Endothelial cell (in vitro differentiated cells): ENCODE measurements around the gene FXN. TPM values are rescaled to one million over a fixed set of nuclear protein-coding genes. Genes with fewer than 3 reads are reported as not detected.

Experiments
- DNase-seq: peaks from one replicate; pipeline ENCODE4 v3.0.0; 2021; ENCODE audit warnings: low spot score
- H3K27ac Mint-ChIP-seq: one replicate; pipeline ENCODE4 v1.8.0; 2021; ENCODE audit warnings: mixed read lengths, inconsistent platforms; ENCODE audit not compliant: unreplicated experiment
- H3K27me3 Mint-ChIP-seq: one replicate; pipeline ENCODE4 v1.8.0; 2021; ENCODE audit warnings: mild to moderate bottlenecking, moderate library complexity, mixed read lengths, inconsistent platforms; ENCODE audit not compliant: unreplicated experiment
- H3K36me3 Mint-ChIP-seq: one replicate; pipeline ENCODE4 v1.8.0; 2021; ENCODE audit warnings: mild to moderate bottlenecking, low read depth, mixed read lengths, inconsistent platforms; ENCODE audit not compliant: unreplicated experiment
- H3K4me1 Mint-ChIP-seq: one replicate; pipeline ENCODE4 v1.8.0; 2021; ENCODE audit warnings: mild to moderate bottlenecking, mixed read lengths, inconsistent platforms; ENCODE audit not compliant: unreplicated experiment
- H3K4me3 Mint-ChIP-seq: one replicate; pipeline ENCODE4 v1.8.0; 2021; ENCODE audit warnings: mild to moderate bottlenecking, mixed read lengths, inconsistent platforms; ENCODE audit not compliant: unreplicated experiment
- H3K9me3 Mint-ChIP-seq: one replicate; pipeline ENCODE4 v1.8.0; 2021; ENCODE audit warnings: mixed read lengths, inconsistent platforms; ENCODE audit not compliant: unreplicated experiment
- total RNA-seq: library from RNA; stranded (reverse); fragmentation: NEBNext Ultra II Directional; extraction: Animal tissue kit (Norgen Biotek cat#: 25700); gene quantifications from one replicate; pipeline ENCODE4 v1.2.1, GENCODE V29; 2021; ENCODE audit not compliant: unreplicated experiment
- TF ChIP-seq, protein P1 (sequence below): fragments of 200-600 bp; sonication (generic); IDR thresholded peaks from one replicate; pipeline ENCODE4 v1.5.0; 2021; ENCODE audit warnings: antibody characterized with exemption; ENCODE audit not compliant: unreplicated experiment

The FXN gene
- total RNA-seq, 1 donor from 2014 or later = 14.4 TPM

- TF ChIP-seq, protein P1, sequence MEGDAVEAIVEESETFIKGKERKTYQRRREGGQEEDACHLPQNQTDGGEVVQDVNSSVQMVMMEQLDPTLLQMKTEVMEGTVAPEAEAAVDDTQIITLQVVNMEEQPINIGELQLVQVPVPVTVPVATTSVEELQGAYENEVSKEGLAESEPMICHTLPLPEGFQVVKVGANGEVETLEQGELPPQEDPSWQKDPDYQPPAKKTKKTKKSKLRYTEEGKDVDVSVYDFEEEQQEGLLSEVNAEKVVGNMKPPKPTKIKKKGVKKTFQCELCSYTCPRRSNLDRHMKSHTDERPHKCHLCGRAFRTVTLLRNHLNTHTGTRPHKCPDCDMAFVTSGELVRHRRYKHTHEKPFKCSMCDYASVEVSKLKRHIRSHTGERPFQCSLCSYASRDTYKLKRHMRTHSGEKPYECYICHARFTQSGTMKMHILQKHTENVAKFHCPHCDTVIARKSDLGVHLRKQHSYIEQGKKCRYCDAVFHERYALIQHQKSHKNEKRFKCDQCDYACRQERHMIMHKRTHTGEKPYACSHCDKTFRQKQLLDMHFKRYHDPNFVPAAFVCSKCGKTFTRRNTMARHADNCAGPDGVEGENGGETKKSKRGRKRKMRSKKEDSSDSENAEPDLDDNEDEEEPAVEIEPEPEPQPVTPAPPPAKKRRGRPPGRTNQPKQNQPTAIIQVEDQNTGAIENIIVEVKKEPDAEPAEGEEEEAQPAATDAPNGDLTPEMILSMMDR = no peak
- peaks cover 3% of the 10 kb centered on the region for H3K27me3 Mint-ChIP-seq
- H3K27ac Mint-ChIP-seq = no peak within 1 kb of the TSS
- DNase-seq = no peak
- no peaks in the 10 kb centered on the region for H3K36me3 Mint-ChIP-seq
- no peak within 1 kb of the TSS for H3K4me3 Mint-ChIP-seq
- peaks cover 8% of the 10 kb centered on the region for H3K4me1 Mint-ChIP-seq
- H3K9me3 Mint-ChIP-seq = no peaks in the 10 kb centered on the region
Measured at GRCh38 chr9:69014013-69014412, 21.5 kb upstream of the FXN start, which contains the start of gene PRKACG. TSS of gene PRKACG (minus strand) at chr9:69014113. CDS start at chr9:69014092, 21 bp downstream.

GRCh38 chr9:69016191-69017096 lies 19.1 kb upstream of the FXN start:
- H3K9me3 Mint-ChIP-seq = no peaks in the 10 kb centered on the region
- TF ChIP-seq, protein P1 = no peak
- no peak overlapping the region for H3K27ac Mint-ChIP-seq
- no peak for DNase-seq
- no peak overlapping the region for H3K4me3 Mint-ChIP-seq
- peaks cover 8% of the 10 kb centered on the region for H3K4me1 Mint-ChIP-seq
- H3K27me3 Mint-ChIP-seq = peaks cover 3% of the 10 kb centered on the region
- H3K36me3 Mint-ChIP-seq = no peaks in the 10 kb centered on the region

DNA sequence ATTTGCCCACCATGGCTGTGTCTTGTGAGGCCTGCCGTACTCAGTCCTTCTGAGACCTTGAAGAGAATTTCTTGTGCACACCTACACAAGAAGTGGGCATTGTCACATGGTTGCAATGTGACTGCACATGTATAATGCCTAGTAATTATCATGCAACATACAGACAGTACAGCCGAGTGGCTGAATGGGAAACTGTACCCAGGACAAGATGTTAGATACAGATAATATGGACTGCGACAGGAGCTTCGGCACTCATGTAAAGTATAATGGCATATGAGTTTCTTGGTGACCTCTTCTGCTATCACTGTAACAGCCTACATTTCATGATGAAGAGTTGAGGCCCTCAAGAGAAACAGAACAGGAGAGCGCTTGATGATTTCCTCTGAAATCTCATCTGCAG lies 16.8 kb upstream of the FXN start:
- Mint-ChIP-seq H3K4me1 (peaks cover 3% of the 10 kb centered on the region), H3K27me3 (peaks cover 3% of the 10 kb centered on the region), H3K4me3 (no peak overlapping the region), H3K9me3 (no peaks in the 10 kb centered on the region), H3K27ac (no peak overlapping the region), H3K36me3 (no peaks in the 10 kb centered on the region)
- TF ChIP-seq, protein P1 = no peak
- no peak for DNase-seq

DNA sequence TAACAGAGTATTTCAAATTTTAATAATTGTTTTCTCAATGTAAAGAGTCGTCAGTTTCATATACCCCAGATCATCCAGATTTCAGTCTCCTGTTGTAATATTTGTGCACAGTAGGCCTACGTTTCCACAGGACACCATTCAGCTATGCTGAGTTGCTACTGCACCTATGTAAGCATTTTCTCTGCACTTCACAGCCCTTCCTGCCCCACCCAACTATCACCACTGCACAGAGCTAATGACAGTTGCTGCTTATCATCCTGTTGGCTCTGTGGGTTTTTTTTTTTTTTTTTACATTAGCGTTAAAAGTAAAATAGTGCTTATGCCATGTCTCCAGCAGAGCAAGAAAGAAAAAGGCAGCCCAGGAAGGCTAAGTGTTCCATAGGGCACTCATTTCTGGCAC lies 15.7 kb upstream of the FXN start:
- Mint-ChIP-seq H3K9me3 (no peaks in the 10 kb centered on the region), H3K4me1 (peaks cover 3% of the 10 kb centered on the region), H3K27me3 (no peaks in the 10 kb centered on the region), H3K4me3 (no peak overlapping the region), H3K36me3 (no peaks in the 10 kb centered on the region), H3K27ac (no peak overlapping the region)
- TF ChIP-seq, protein P1 = no peak
- no peak for DNase-seq
